CD4-positive, alpha-beta T cell treated with Interleukin-15 for 4 hours (primary cell): ENCODE measurements around the gene CORO1A.
"Not testable (repeated sequence)": the region's sequence is repeated elsewhere in the genome, so short reads cannot be mapped to it uniquely, and the experiment has no call there.

Experiments
- DNase-seq: peaks from one replicate; pipeline ENCODE4 v3.0.0-alpha.2; 2020; ENCODE audit warnings: low spot score

Gene CORO1A

DNA sequence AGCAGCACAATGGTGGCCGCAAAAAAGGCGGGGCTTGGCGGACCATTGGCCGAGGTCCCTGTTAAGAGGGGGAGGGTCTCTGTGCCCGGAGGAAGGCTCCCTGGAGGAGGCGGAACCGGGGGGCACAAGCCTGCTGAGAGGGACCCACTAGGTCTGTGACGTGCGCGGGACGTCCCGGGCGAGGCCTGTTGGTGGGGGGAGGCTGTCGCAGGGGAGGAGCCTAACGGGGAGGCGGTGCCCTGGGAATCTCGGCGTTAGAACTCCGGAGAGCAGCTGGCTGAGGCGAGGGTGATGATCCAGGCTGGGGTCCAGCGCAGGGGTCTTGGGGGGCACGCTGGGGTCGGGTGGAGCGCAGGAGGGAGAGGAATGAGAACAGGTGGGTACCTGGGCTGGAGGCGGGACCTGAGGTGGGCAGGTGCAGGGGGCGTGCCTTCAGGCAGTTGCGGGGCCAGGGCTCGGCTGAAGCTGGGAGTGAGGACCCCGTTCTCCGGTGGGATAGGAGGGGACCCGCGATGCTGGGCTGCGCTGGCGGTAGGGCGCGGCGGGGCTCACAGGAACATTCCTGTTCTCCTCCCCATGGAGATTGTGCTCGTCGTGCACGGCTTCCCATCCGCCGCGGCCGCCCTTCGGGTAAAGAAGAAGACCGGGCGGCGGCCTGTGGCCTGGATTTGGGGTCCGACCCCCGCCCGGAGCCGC, 22.3 kb downstream of the CORO1A start:
- DNase-seq, result not testable (repeated sequence)

DNA sequence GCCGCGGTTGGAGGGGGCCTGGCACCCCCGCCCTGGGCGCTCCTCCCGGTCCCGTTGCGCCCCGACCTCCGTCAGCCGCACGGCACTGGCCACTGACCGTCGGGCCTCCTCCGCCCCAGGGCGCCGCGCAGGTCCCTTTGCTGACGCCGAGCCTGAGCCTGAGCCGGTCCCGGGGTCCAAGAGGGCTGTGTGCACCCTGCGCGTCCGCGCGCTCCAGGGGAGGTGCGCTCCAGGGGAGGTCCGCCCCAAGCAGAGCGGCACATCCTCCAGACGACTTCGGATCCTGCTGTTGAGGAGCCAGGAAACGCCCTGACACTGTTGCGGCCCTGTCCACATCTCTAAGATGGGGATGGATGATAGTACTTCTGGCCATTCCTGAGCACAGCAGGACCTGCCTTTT, 22.9 kb downstream of the CORO1A start:
- not testable (repeated sequence) for DNase-seq

DNA sequence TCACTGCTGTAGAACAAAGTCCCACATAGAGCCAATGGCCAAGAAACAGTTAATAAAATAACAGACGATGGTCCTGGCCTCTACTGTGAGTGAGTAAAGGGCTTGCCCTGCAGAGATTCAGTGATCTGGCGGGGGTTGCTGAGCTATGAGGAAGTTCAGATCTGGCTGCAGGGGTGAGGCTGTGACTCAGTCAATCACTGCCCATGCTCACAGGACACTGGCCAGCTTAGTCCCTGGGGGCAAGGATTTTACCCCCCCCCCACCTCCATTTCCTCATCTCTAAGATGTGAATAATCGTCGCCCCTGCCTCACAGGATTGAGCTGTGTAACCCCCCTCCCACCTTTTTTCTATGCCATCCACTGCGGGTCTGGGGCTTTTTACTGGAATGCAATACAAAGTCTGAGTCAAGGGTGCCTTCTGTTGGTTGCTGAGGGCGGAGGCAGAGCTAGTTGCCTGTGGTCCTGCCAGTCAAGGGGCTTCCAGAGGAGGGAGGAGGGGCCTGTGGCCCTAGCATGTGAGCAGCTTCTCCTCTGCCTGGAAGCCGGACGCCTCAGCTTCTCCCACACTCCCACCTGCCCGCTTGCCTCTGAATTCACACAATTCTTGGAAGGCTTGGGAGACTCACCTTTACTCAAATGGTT, 23.8 kb downstream of the CORO1A start:
- DNase-seq, result not testable (repeated sequence)

DNA sequence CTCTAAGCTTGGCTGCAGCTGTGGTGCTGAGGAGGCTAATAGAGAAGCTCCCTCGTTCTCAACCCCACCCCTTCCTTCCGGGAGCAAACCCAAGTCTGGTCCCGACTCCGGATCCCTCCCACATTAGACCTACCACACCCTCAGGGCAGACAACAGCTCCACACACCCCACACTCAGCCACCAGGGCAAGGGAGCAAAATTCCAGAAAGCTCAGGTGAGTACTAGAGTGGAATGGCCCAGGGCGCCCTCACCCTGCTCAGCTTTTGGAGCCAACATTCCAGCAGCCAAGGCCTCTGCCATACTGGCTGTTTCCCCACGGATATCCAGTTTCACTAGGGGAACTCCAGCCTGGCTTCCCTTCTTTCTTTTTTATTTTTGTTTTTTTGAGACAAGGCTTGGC, 25.6 kb downstream of the CORO1A start:
- DNase-seq, result not testable (repeated sequence)

DNA sequence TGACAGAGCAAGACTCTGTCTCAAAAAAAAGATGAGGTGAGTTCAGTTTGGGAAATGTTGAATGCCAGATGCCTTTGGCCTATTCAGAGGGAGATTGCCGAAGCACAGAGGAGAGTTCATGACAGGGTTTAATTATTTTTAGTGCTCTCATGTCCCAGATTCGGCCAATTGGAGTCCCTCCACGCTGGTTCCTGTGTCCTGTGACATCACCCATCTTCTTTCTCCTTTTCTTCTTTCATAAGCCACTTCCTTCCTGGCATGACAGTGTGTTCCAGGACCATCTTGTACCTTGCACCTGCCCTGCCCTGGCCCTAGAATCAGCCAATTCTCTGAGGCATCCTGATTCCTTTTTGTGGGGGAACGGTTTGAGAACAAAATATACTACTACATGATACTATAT, 28.0 kb downstream of the CORO1A start:
- DNase-seq, result not testable (repeated sequence)

DNA sequence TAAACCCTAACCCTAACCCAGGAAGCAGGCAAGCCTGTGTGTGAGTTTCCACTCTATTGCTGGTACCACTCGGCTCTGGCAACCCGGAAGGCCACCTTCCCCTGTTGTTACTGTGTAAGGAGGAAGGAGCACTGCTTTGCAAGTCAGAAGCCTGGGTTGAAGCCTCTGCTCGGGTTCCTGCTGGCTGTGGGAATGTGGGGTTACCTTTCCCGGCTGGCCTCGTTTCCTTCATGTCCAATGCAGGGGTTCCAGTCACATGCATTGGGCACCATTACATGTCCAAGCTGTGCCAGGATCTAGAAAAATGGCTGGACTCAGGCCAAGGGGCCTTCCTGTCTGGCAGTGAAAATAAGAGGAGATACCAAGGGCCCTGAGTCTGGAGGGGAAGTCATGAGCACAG, 33.7 kb downstream of the CORO1A start:
- DNase-seq, result not testable (repeated sequence)
